Measurements from ENCODE around the gene PSMB11.
"Not testable (repeated sequence)": the region's sequence is repeated elsewhere in the genome, so short reads cannot be mapped to it uniquely, and the experiment has no call there.

The PSMB11 gene, protein sequence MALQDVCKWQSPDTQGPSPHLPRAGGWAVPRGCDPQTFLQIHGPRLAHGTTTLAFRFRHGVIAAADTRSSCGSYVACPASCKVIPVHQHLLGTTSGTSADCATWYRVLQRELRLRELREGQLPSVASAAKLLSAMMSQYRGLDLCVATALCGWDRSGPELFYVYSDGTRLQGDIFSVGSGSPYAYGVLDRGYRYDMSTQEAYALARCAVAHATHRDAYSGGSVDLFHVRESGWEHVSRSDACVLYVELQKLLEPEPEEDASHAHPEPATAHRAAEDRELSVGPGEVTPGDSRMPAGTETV
- 0 reads per million in 2 donors for total RNA-seq

DNA sequence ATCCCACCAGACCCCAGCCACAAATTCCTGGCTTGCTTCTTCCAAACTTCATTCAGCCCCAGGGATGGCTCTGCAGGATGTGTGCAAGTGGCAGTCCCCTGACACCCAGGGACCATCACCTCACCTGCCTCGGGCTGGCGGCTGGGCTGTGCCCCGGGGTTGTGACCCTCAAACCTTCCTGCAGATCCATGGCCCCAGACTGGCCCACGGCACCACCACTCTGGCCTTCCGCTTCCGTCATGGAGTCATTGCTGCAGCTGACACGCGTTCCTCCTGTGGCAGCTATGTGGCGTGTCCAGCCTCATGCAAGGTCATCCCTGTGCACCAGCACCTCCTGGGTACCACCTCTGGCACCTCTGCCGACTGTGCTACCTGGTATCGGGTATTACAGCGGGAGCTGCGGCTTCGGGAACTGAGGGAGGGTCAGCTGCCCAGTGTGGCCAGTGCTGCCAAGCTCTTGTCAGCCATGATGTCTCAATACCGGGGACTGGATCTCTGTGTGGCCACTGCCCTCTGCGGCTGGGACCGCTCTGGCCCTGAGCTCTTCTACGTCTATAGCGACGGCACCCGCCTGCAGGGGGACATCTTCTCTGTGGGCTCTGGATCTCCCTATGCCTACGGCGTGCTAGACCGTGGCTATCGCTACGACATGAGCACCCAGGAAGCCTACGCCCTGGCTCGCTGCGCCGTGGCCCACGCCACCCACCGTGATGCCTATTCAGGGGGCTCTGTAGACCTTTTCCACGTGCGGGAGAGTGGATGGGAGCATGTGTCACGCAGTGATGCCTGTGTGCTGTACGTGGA, at the start of gene PSMB11:
TSS of gene PSMB11 (plus strand) at position 51 of the 804 bp plus-strand sequence. CDS start at position 65, 14 bp downstream.
- no peak for DNase-seq

DNA sequence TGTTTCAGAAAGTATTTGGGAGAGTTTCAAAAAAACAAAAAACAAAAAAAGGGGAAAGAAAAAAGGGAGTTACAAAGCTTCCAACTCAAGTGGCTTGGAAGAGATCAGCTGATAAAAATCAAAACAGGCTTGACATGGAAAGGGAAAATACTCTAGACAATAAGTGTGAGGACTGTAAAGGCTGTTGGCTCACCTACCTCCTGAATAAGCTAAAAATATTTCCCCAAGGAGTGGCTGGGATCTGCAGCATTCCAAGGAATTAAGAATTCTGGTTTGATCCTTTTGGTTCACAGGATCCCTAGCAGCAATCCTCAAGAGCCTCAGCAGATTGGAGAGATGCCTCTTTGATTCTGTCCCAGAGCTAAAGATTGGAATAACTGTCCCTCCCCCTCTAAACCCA, 48.5 kb upstream of the PSMB11 start:
- no peak for DNase-seq

DNA sequence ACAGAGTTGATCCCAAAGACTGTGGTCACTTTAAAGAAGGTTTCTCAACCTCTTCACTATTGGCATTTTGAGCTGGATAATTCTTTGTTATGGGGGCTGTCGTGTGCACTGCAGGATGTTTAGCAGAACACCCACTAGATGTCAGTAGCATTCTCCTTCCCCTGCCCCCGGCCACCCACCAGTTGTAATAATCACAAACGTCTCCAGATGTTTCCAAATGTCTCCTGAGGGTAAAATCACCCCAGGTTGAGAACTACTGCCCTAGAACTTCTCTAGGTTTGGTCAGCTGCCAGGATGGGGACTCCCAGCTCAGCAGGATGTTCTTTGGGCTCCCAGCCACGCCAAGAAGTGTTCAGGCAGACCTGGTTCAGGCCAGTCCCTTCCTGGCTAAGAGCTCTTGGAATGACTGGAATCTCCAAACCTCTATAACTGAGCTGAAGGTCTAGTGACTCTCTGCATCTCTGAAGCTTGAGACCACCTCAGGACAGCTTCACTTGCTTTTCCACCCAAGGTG, 47.2 kb upstream of the PSMB11 start:
- DNase-seq = peak in 1 of 5 experiments; percentile 46

DNA sequence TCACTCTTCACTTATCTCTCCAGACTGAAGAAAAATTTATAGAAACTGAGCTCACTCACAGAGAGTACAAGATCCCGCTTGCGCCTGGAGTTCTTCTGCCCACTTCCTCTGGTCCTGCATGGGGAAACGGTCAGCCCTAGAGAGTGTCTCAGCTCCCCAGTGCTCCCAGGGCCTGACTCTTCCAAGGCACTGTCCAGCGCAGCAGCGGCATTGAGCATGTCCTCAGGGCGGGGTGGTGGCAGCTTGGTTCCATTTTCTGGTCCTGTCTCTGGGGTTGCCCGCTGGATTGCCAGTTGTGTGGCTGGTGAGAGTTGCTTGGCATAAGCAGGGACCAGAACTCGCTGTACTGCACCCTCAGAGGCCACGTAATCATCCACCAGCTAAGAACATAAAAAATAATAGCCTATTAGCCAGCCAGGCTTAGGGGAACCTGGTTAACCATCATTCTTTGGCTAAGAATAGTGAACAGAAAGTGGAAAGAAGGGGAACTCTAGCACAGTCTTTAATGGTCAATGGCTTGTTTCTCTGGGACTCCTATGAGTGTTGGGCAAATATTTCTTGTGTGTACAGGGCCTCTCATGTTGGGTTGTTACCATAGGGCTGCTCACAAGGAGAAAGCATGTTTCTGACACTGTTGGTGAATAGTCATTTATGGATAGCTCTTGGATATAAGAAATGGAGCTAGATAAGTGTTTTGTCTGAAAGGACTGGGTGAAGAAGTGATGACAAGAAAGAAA, 46.0 kb upstream of the PSMB11 start:
- DNase-seq = no peak

DNA sequence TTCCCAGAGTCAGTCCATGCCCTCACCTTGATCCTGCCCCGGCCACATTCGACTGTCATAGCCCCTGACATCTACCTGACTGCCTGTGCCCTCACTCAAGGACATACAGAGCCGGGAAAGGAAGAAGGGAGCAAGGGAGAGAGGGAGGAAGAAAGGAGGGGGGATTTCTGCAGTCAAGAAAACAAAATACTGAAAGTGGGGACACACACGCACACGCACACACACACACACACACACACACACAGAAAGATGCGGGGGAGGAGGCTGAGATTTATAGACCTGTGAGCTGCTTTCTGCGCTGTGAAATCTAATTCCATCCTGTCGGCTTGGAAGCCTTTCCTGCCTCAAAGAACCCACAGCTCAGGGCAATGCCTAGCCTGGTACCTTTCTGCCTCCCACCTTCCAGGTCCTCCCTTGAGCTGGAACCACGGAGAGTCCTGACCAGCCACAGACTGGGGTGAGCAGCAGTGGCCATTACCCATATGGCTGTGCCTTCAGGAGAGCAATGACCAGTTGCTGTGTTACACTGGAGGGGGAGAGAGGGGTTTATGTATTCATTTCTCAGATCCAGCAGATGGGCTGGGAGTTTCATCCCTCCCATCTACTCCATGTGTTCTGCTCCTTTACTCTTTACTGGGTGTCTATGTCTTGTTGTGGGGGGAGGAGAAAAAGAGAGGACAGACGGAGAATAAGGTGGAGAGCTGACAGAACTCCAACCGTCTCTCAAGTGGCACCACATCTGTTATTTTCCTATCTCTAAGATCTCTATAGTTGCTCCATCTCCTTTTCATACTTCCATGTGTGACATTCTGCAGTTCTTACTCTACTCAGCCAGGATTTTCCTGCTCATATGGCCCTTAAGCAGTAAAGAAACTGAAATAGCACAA, 45.0 kb upstream of the PSMB11 start:
- DNase-seq = no peak

DNA sequence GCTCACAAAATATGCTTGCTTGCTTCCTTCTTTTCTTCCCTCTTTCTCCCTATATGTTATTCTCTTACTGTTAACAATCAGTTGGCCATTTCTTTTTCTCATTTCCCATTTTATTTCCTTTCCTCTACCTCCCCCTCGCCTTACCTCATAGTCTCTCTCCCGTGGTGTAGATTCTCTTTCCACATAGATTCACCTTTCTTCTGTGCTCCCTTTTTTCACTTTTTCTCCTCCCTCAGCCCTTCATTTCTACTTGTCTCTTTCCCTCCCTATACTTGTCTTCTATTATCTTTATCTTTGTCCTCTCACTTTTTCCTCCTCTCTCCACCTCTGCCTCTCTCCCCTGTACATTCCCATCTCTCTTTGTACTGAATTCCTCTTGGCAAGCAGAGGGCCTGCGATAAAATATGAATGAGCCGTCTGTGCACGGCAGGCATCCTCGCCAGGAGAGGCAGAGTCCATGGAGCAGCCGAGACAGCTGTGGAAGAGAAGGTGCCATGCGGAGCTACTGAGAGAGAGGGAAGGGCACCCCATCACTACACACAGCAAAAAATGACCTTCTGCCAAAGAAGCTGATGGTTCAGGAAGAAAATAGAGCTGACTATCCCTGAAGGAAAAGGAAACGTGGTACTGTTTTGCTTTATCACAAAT, 44.2 kb upstream of the PSMB11 start:
- DNase-seq = no peak

DNA sequence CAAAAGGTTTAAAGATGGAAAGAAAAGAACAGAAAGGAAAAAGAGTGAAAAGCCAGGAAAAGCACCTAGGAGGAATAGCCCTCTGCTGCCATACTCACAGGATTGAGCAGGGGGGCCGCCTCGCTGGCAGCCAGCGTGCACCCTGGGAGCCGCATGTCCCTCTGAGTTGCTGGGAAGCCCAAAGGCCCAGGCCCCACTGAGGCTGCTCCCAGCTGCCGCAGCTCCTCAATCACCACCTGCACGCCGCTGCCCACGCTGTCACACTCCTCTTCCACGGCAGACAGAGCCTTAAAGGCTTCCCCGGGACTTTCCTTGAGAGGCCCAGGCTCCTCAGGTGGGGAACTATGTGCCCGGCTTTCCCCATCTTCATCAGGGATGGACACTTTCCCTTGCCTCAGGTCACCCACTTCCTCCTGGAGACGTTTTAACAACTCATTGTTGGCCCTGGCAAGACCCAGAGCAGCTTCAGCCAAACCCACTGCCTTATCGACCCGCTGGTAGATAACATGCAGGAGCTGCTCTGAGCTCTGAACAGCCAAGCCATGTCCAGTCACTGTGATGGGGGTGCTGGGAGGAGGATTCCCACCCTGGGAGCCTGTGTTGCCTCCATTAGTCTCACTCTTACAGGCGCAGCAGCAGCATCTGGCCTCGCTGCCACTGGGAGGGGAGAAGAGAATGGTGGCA, 43.5 kb upstream of the PSMB11 start:
- DNase-seq = no peak

DNA sequence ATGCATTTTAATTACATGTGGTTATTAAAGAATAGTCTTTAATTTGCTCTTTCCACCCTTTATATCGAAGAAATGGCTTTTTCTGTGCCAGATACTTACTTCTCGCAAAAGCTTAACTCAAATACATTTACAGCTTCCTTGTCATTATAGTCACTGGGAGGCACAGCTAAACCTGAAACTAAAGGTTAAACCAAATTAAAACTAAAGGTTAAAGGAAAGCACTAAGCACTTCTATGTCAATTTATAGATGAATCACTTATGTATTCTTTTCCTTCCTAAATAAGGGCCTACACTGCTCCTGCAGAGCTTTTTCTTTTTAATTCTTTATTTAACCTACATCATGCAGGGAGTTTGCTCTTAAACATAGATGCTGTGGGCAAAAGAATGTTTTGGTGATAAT, 41.2 kb upstream of the PSMB11 start:
- no peak for DNase-seq

DNA sequence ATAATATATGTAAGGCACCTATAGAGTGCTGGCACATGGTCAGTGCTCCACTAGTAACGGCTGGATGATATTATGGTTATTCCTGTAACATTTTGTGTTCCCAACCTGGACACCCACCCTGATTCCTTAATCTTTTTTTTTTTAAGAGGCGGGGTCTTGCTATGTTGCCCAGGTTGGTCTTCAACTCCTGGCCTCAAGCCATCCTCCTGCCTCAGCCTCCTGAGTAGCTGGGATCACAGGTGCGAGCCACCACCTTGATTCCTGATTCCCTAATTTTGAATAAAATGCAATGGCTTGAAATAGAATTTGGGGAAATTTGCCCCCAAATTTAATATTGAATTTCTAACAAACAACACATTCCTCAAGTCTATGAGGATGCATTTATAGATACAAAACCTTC, 39.4 kb upstream of the PSMB11 start:
- DNase-seq = no peak

DNA sequence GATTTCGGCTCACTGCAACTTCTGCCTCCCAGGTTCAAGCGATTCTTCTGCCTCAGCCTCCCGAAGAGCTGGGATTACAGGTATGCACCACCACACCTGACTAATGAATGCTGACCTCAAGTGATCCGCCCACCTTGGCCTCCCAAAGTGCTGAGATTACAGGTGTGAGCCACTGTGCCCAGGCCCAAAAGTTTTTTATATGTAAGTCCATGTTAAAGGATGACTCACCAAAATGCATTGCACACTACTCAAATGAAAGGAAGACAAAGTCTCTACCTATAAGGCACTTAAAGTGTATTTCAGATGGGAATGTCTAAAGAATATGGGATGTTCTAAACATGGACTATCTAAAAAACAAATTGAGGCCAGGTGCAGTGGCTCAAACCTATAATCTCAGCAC, 37.7 kb upstream of the PSMB11 start:
- DNase-seq = not testable (repeated sequence)

DNA sequence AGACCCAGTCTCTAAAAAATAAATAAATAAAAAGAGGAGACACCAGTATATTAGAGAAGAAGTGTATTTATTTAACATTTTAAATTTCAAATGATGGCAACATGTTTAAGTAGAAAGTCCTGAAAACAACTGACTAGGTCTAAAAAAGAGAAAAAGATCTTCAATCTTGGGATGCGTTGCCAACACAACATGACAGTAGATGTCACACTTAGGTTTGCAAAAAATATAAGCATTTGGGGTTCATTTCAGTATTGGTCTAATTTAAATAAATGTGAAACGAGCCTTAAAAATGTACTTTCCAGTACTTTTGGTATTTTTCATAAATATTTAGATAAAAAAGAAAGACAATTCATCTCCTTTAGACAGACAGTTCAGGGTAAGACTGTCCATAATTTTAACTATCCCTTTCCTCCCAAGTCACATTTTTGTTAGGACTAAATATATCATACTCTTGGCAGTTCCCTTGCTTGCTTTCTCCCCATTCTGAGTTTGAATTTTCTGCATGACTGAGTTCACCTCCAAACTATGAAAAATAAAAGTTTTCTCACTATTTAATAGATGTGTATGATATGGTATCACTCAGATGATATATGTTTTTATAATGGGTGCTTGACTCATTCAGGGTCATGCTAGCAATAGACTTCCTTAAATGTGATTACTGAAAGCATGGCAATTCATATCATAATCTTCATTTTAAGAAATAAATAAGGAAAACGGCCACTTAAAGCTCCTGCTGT, 36.4 kb upstream of the PSMB11 start:
- no peak for DNase-seq

DNA sequence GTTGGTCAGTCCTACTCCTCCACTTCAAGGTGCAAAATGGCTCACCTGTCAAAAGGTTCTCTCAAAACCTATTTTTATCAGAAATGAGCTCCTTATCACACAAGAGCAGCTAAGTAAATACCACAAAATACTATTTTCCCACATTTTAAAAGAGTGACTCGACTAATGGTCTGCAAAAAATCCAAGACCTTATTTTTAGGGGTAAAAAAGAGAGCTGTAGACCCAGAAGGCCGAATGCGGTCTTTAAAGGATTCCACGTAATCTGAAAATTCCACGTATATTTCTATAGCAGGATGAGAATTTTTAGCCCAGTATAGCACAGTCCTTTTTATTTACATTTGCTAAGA, 35.9 kb upstream of the PSMB11 start:
- no peak for DNase-seq

DNA sequence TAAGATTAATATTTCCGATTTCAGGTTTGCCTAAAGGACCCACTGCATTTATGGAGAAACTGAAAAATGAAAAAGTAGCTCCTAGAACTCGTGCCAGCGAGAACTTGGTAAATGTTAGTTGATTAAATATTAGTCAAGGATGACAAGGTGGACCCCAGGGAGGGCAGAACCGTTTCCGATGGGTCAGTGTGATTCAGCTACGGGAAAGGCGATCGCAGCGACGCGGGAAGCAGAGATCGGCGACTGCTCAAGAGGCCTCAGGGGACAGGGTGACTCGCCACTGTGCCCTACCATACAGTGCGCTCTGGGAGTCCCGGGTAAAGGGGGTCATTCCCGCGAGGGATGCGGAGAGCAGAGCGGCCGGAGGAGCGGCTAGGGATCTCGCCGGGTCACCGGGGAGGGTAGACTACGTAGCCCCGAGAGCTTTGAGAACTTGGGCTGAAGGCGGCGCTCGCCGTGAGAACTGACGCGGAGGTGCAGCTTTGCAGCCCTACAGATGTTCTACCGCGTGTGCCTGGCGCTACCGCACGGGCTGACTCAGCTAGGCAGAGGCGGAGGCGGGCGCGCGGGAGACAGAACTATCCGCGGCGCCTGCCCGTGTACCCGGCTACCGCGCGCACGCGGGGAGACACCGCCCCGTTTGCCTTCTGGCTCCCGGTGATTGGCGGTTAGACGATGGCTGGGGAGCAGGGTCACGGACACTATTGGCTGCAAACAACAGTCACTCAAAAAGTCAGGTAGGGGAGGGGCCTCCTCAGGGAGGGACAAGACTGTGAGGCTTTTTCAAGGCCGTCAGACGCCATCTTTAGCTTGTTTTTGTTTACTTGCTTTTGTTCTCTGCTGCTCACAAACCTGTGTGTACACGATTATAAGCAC, 35.2 kb upstream of the PSMB11 start:
- DNase-seq = peak; percentile 91 to 99 (median 95)

DNA sequence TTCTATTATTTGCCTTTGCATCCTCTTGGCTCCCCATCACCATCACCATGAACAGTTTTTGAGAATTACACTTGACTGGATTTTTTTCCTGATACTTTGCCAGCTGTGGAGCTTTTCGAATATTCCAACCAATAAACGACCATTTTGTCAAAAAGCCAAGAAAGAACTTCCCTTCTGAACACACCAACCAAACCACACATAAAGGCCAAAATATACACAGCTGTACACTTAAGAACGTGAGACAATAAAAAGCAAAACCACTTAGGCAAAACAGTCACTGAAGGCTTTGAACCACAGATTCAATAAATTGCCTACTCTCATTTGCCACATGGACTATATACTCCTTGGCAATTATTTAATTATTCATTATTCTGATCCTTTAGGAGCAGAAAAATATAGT, 33.2 kb upstream of the PSMB11 start:
- DNase-seq = peak in 1 of 5 experiments; percentile 40

DNA sequence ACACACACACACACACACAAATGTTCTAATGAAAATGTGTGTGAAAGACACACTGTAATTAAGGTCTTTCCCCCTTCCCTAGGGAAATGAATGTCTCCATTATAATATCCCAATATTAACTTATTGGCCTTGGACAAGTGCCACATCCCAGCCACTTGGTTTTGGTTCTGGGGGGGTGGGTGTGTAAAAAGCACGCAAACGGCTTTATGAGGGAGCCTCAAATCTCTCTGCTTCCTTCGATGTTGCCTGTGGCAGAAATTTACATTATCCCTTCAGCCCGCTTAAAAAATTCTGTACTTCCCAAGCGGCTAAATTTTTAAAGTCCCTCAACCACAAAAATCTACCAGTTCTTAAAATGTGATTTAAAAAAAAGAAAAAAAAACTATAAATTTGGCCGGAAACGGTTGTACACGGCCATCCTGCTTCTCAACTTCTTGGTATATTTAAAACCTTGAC, 32.5 kb upstream of the PSMB11 start:
- DNase-seq = peak in 1 of 5 experiments; percentile 8

DNA sequence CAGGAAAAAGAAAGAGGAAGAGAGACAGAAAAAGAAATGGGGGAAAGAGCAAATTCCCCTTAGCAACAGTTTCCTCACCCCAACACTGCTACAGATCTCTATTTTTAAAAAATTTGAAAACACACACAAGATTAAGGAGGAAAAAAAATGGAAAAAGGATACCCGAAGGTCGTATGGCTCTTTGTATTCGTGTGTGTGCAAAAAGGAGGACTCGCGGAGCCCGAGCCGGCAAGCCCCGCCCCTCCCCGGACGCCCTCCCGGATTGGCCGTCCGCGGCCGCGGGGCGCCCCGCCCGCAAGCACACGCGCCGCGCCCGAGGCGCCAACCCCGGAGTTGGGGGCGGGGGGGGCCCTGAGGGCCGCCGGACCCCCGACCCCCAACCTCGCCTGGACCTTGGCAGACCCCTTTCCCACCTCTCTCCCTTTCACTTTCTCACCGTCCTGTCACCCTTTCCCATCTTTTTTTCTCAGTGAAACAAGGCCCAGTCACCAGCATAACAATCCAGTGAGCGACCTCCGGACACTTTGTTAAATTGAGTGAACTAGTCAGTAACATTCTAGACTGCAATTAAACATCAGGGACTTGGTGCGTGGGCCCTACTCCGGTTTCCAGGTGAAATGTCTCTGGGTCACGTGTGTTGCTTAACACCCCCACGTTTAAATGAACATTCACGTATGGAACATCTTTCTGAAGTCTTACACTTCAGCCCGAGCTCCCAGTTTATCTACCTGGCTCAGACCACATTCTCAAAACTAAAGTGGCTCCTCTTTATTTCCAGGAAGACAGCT, 31.9 kb upstream of the PSMB11 start, which contains the start of gene C14orf93:
TSS of gene C14orf93 (minus strand) at position 205 of the 788 bp plus-strand sequence. CDS start 11,120 bp downstream, outside the sequence.
- DNase-seq = peak; percentile 53 to 89 (median 70)

DNA sequence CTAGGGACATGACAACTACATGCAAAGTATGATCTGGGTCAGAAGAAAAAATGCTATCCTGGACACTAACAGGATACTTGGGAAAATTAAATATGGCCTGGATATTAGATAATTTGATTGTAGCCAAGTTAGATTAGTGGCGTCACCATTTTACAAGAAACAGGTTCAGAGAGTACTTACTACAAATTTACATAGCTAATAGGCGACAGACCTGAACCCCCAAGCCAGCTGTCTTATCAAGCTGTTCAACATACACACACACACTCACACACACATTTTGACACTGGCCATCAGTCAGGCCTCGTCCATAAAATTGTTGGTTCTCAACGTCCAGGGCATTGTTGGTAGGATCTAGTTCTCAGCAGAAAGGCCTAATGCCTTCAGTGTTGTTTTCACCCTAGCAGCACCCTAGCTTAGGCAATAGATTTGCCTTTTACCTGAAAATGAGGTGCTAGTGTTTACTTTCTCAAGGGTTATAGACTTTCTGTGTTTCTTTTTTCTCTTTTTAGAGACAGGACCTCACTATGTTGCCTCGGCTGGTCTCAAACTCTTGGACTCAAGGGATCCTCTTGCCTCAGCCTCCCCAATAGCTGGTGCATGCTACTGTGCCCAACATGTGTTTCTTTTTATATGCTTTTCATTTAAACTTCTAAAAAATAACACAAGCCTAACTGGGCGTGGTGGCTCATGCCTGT, 28.8 kb upstream of the PSMB11 start:
- no peak for DNase-seq

DNA sequence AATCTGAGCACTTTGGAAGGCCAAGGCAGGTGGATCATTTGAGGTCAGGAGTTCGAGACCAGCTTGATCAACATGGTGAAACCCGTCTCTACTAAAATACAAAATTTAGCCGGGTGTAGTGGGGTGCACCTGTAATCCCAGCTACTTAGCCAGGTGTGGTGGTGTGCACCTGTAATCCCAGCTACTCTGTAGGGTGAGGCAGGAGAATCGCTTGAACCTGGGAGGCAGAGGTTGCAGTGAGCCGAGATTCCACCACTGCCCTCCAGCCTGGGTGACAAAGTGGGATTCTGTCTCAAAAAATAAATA, 28.3 kb upstream of the PSMB11 start:
- not testable (repeated sequence) for DNase-seq
